Stimulated activated CD4-positive, alpha-beta T cell treated with anti-CD3 and anti-CD28 coated beads, TNF-alpha, amount 100 ng/mL, for 48 hours (primary cell): ENCODE data around the gene KCNJ1.
A peak's percentile ranks its signal among the peaks of the same experiment; 100 is the strongest.

Experiments
- DNase-seq, 3 donors: peaks; one replicate each; pipeline ENCODE4 v3.0.0-alpha.2; 2020; ENCODE audit warnings: low read depth in 3 of 3

Gene KCNJ1

GRCh38 chr11:128867277-128867676, at the start of gene KCNJ1:
Gene KCNJ1 (minus strand): TSS chr11:128867296. CDS start chr11:128840243, 27,053 bp downstream.
- DNase-seq: no peak

GRCh38 chr11:128916681-128917080, 49.6 kb upstream of the KCNJ1 start:
- no peak for DNase-seq

- no peak for DNase-seq
These were observed 49.0 kb upstream of the KCNJ1 start for GRCh38 chr11:128916037-128916572.

- DNase-seq: no peak
These were observed 48.0 kb upstream of the KCNJ1 start for GRCh38 chr11:128915149-128915521.

- no peak for DNase-seq
These were observed 47.4 kb upstream of the KCNJ1 start for GRCh38 chr11:128914216-128915148.

- no peak for DNase-seq
These were observed 46.7 kb upstream of the KCNJ1 start for GRCh38 chr11:128913806-128914205.

GRCh38 chr11:128911701-128912100, 44.6 kb upstream of the KCNJ1 start:
- DNase-seq: no peak

GRCh38 chr11:128911239-128911638, 44.1 kb upstream of the KCNJ1 start:
- no peak for DNase-seq

GRCh38 chr11:128910576-128910975, 43.5 kb upstream of the KCNJ1 start:
- DNase-seq: no peak

GRCh38 chr11:128909438-128910125, 42.5 kb upstream of the KCNJ1 start:
- DNase-seq: no peak

- no peak for DNase-seq
These were observed 41.5 kb upstream of the KCNJ1 start for GRCh38 chr11:128908391-128909246.

GRCh38 chr11:128907585-128907984, 40.5 kb upstream of the KCNJ1 start:
- DNase-seq: no peak

- DNase-seq: no peak
These were observed 39.3 kb upstream of the KCNJ1 start for GRCh38 chr11:128906185-128907050.

GRCh38 chr11:128905345-128906184, 38.5 kb upstream of the KCNJ1 start:
- DNase-seq: peak in 2 of 3 donors; percentile 31 to 47

GRCh38 chr11:128904656-128905344, 37.7 kb upstream of the KCNJ1 start:
- no peak for DNase-seq

GRCh38 chr11:128904303-128904655, 37.2 kb upstream of the KCNJ1 start:
- no peak for DNase-seq

GRCh38 chr11:128903248-128904061, 36.4 kb upstream of the KCNJ1 start:
- DNase-seq: no peak

- DNase-seq: no peak
These were observed 35.5 kb upstream of the KCNJ1 start for GRCh38 chr11:128902515-128903066.
